Stimulated activated CD8-positive, alpha-beta memory T cell treated with anti-CD3 and anti-CD28 coated beads, Interleukin-2, amount 100 ng/mL, for 1 hour (primary cell): ENCODE measurements around the gene ATF7IP.
A peak's percentile ranks its signal among the peaks of the same experiment; 100 is the strongest.

Experiments
- DNase-seq, 2 donors: peaks; one replicate each; pipeline ENCODE4 v3.0.0-alpha.2; 2020; ENCODE audit warnings: low read depth in 2 of 2

The ATF7IP gene

DNA sequence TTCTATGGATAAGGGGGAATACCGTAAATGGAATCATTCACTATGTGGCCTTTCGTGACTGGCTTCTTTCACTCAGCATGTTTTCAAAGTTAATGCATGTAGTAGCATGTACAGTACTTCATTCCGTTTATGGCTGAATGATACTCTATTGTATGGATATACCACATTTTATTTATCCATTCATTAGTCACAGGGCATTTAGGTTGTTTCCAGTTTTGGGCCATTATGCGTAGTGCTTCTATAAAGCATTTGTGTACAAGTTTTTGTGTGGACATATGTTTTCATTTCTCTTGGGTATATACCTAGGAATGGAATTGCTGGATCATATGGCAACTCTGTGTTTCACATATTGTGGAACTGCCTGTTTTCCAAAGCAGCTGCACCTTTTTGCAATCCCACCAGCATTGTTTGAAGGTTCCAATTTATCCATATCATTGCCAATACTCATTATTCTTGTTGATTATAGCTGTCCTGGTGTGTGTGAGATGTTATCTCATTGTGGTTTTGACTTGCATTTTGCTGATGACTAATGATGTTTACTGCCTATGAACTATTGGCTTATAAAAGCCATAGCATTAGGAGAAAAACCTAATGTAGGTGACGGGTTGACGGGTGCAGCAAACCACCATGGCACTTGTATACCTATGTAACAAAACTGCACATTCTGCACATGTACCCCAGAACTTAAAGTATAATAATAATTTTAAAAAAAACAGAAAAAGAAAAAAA is 45.5 kb downstream of the ATF7IP start:
- DNase-seq, result no peak

DNA sequence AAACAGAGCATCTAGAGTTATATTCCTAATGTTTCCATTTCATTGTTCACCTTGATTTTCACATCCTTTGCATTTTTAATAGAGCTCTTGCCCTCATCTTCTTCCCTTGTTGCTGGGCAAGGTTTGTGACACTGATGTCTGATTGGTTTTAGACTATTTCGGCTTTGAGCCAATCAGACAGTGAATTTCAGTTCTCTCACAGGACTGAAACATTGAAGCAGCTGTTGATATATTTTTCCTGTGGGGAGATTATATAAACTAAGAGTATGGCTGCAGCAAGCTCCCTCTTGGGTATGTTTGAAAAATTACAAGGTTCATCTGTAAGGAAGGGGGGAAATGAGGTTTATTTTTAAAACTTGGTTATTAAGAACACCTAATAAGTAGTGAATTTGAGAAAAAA is 51.2 kb downstream of the ATF7IP start:
- DNase-seq, result no peak

DNA sequence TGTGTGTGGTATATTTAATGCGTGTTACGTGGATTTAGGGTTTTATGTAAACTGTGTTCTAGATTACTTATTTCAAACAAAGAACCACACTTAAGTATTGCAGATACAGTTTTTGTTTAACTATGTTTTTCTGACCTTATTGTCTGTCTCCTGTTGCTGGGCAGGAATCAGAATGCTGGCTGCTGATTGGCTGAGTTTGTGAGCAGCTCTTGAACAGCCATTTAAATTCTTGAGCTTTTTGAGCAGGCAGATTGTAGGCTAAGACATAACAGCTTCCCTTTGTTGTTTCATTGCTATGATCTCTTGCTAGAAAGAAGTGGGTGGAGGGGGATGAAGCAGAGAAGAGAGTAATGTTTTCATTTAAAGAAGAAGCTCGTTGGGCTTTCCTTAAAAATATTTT is 52.2 kb downstream of the ATF7IP start:
- peak; percentile 29 to 41 for DNase-seq

DNA sequence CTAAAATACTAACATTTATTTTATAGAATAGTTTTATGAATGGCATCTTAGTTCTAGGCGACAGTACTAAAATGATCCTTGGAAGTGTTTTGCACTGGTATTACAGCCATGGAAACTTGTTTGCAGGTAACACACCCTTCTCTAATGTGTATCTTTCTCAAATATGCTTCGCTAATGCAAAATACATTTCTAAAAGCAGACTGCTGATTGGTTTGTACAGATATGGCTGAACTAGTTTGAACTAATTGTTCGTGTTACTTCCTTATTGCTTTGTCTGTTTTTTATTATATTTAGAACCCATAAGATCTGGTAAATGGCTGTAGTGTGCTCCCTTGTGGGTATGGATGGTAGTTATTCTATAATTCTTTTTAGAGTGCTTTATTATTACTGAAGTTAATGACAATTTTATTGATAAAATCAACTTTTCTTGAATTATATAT is 53.0 kb downstream of the ATF7IP start:
- DNase-seq, result no peak

DNA sequence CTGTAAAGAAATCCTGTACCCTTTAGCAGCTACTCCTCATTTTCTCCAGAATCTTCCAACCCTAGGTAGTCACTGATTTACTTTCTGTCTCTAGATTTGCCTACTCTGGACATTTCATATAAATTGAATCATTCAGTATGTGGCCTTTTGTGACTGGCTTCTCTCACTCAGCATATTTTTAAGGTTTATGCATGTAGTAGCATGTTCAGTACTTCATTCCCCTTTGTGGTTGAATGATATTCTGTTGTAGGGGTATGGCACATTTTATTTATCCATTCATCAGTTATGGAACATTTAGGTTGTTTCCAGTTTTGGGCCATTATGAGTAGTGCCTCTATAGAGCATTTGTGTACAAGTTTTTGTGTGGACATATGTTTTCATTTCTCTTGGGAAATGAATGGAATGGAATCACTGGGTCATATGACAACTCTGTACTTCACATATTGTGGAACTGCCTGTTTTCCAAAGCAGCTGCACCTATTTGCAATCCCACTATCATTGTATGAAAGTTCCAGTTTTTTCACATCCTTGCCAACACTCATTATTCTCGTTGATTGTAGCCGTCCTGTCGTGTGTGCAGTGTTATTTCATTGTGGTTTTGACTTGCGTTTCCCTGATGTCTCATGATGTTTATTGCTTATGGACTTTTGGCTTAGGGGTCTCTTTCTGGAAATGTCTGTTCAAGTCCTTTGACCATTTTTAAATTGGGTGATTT is 57.2 kb downstream of the ATF7IP start:
- DNase-seq, result no peak

DNA sequence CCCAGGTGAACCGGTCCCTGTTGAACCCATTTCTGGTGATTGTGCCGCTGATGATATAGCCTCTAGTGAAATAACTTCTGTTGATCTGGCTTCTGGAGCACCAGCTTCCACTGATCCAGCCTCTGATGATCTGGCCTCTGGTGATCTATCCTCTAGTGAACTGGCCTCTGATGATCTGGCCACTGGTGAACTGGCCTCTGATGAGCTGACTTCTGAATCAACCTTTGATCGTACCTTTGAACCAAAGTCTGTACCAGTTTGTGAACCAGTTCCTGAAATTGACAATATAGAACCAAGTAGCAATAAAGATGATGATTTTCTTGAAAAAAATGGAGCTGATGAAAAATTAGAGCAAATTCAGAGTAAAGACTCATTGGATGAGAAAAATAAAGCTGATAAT is 59.1 kb downstream of the ATF7IP start:
- no peak for DNase-seq

DNA sequence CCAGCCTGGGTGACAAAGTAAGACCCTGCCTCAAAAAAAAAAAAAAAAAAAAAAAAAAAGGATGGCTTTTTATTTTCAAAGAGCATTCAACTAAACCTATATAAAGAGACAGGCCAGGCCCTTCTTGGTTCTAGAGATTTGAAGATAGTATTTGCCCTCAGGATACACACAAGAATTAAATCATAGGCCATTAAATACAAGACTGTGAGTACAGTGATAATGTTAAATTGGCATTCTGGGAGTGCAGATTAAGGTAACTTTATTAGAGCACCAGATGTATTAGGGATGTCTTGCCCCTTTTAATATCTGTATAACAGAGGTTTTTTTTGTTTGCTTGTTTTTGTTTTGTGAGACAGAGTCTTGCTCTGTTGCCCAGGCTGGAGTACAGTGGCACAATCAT is 61.3 kb downstream of the ATF7IP start:
- no peak for DNase-seq

DNA sequence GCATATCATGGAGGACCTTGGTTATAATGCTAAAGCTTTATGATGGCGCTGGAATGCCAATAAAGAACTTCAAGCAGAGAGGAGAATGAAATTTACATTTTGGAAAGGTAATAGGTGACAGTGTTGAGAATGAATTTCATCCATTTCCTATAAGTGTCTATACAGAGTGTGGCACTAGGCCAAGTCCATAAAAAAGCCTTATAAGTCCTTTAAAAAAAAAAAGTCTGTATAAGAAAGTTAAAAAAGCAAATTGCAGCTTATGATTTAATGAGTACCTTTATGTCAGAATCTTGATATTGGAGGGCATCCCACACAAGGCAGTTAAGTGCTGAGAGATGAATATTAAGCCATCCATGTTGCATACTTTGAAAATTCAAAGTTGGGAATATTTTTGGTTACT is 62.4 kb downstream of the ATF7IP start:
- DNase-seq, result no peak

DNA sequence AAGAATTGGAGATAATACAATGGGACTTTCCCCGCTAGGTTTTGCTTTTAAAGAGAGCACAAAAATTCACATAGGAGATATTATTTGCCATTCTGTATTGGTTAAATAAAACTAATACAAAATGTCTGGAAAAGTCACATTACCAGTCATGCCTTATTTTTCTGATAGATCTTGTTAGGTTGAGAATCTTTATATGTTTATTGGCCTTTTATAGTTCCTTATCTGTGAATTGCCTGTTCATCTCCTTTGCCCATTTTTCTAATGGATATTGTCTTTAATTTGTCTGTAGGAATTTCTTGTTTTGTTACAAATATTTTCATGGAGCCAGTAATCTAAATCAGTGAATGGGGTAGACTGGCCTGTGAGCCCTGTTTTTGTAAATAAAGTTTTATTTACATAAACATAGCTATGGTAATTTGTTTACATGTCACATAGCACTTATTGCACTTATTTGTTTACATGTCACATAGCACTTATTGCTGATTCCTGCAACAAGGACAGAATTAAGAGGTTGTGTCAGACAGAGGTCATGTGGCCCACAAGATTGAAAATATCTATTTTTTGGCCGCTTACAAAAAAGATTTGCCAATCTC is 65.0 kb downstream of the ATF7IP start:
- DNase-seq, result no peak

DNA sequence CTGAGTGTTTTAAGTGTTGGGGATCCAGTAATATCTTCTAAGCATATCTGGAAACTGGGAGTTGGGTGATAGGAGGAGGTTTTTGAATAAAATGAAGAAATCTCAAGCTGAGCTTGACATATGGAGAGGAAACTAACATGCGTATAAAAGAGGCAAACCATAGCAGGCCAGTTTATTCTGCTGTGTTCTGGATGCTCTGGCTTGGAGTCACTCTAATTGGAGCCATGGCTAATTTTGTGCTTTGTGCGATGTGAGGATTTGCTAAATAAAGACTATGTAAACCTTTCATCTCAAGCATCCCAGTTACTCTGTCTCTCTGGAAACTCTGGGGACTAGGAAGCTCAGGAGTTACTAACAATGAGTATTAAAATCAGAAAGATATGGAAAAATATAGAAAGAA is 66.5 kb downstream of the ATF7IP start:
- no peak for DNase-seq

DNA sequence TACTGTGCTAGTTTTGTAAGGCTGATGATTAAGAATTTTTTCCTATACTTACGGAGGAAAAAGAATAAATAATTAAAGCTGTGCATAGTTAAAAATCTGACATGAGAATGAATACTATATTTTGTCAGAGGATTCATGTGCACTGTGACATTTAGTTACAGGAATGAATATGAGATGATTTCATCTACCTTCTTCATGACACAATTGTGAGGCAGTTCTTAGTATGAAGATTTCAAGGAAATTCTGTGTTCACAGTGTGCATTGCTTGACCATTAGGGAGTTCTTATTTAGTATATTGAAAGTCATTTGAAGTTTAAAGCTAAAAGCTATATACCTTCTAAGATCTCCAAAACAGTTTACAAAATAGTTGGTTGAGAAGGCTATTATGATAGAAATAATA is 70.1 kb downstream of the ATF7IP start:
- DNase-seq, result no peak

DNA sequence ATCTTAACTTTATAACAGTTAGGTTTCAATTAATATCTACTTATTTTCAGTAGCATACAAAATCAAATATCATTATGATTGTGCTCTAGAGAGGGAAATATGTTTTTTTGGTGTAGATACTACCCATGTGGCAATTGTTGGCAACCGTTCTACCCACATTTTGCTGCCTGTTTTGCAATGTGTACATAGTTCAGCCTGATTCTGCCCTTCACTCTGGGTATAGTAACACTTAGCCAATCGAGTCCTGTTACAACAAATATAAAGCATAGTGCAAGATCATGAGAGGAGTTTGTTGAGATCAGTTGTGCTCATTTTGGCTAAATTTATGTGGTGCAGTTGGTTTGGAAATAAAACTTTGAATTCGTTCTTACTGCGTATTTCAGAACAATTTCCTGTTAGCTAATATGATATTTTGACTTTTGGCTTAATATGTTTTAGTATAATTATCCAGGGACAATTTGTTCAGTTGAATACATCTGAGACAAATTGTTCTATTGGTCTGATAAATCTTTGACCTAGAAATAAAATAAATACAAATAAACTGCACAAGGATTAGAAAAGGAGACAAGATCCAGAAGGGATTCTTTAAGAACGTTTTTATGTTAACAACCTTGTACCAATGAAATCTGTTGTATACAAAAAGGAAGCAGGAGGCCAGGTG is 76.9 kb downstream of the ATF7IP start:
- DNase-seq, result no peak

DNA sequence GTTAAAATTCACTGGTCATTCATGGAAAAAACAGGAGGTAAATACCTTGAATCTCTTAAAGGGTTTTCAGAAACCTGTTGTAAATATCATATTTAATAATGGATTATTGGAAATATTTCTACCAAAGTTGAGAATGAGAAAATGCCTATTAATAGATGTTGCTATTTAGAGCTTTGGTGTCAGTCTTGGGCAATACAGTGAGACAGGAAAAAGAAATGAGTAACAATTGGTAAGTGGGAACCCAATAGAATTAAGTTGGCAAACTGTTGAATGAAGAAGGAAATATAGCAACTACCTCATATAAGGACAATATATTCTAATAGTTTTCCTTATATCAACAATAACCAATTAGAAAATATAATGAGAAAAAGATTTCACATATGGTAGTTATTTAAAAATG is 78.0 kb downstream of the ATF7IP start:
- no peak for DNase-seq

DNA sequence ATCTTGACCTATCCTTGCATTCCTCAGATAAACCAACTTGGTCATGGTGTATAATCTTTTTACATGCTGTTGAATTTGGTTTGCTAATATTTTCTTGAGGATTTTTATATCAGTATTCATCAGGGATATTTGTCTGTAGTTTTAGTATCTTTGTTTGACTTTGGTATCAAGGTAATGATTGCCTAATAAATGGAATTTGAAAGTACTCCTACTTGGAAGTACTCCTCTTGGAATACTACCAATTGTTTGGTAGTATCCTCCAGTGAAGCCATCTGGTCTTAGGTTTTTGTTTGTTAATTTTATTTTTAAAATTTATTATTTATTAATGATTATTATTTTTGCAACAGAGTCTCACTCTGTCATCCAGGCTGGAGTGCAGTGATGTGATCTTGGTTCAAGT is 85.0 kb downstream of the ATF7IP start:
- DNase-seq, result no peak

DNA sequence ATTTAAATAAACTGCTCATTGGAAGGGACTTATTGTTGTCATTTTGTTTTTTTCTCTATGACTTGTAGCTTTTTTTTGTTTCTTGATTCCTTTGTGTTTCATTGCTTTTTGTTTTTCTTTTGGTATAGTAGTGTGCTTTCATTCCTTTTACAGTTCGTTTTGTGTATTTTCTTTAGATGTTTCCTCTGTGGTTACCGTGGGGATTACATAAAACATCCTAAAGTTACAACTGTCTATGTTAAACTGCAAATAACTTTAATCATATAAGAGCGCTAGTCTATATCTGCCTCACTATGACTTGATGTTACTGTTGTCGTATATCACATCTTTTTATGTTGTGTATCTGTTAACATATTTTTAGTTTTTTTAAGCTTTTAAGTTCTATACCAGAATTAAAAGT is 86.9 kb downstream of the ATF7IP start:
- no peak for DNase-seq

DNA sequence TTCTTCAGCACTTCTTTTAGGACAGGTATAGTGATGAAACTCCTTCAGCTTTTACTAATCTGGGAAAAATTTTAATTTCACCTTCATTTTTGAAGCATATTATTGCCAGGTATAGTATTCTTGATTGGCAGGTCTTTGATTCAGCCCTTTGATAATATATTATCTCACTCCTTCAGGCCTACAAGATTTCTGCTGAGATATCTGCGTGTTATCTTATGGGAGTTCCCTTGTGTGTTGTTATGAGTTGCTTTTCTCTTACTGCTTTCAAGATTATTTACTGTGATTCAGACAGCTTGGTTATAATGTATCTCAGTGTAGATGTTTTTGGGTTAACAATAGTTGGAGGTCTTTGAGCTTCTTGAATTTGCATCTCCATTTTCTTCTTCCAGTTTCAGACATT is 87.4 kb downstream of the ATF7IP start:
- DNase-seq, result no peak

DNA sequence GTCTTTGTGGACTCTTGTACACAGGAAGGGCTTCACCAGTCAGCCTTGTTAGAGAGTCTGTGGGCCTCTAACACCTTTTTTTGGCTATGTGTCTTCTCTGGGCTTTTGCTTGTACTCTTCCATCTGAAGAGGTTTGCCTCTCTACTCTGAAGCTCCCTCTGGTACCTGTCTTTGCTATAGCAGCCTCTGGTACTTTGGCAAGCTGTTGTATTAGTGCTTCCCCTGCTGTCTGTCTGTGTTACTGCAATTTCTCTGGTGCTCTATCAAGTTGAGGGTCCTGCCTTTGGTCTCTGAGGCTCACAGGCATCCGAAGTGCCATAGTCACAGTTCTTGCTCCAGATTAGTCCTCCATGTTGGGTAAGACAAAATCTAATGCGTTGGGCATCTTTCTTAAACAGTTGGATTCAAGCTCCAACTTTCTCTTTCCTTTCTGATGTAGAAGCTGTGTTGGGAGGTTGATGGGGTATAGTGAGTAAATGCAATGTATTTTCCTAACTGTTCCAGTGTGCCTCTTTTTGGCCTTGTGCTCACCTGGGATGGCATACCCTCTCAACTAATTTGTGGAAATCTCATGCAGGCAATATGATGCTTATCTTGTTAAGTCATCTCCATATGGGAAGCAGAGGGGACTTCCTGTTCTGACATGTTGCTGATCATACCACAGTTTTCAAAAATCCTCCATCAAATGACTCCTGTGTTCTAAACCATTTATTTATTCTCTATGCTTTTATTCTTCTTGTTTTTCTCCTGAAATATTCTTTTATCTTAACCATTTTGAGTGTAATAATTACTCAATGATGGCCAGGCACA is 88.8 kb downstream of the ATF7IP start:
- DNase-seq, result no peak

DNA sequence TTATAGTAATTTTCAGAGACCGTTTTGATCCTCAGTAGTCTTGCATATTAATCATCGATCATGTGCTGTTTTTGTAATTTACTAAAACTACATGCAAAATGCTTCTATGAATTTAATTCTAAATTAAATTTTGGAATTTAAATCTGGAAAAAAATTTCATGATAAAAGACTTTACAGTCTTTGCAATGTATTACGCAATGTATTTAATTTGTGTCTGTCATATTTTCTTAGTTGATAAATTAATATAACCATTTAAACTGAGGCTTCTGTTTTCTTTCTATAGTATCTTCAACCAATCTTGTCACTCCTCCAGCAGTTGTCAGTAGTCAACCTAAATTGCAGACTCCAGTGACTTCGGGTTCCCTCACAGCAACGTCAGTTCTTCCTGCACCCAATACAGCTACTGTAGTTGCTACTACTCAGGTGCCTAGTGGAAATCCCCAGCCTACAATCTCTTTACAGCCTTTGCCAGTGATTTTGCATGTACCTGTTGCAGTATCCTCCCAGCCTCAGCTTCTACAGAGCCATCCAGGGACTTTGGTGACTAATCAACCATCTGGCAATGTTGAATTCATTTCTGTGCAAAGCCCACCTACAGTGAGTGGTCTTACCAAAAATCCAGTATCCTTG is 94.8 kb downstream of the ATF7IP start:
- DNase-seq, result no peak

DNA sequence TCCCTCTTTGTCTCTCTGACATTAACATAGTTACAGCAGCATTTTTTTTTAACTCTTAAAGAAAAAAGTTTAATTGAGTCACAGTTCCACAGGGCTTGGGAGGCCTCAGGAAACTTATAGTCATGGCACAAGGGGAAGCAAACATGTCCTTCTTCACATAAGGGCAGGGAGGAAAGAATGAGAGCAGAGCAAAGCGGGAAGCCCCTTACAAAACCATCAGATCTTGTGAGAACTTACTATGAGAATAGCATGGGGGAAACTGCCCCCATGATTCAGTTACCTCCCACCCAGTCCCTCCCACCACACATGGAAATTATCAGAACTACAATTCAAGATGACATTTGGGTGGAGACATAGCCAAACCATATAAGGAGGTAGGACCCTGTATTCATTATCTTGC is 106.0 kb downstream of the ATF7IP start:
- DNase-seq, result no peak

DNA sequence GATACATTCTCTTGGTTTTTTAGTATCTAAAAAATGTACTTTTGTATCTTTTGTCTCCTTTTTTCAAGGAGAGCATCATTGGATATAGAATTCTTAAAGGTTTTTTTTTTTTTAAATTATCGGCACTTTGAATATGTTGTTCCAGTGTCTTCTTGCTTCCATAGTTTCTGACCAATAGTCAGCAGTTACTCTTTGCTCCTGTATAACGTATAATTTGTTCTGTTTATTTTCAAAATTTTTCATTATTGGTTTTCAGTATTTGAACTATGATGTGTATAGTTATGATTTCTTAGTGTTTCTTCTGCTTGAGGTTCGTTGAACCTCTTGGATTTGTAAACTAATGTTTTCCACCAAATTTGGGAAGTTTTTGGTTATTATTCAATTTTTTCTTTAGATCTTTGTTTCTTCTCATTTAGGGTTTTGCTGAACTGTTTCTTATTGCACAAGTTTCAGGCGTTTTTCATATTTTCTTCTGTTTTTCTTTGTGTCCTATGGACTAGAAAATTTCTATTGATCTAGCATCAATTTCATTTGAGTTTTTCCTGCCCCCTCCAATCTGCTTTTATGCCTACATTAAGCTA is 108.3 kb downstream of the ATF7IP start:
- DNase-seq, result no peak

DNA sequence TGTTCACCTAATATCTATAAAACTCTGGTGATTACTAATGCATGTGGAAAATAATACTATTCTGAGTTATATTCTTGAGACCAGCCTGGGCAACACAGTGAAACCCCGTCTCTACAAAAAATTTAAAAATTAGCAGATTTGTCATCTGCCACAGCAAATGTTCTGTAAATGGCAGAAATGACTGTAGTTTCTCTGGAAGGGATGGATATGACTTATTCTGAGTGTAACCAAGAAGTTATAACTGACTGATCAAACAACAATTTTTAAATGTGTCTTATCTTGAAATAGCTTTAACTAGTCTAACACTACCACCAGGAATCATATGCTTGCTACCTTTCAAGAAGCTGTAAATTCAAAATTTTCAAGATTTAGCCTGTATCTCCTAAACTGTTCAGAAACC is 113.5 kb downstream of the ATF7IP start:
- DNase-seq, result no peak
